Activated T-helper 17 cell treated with anti-CD3 and anti-CD28 coated beads, Interleukin-2, amount 50 U/mL, for 72 hours (primary cell): ENCODE measurements around the gene OPN1MW. TPM values are rescaled to one million over a fixed set of nuclear protein-coding genes. Genes with fewer than 3 reads are reported as not detected.
A peak's percentile ranks its signal among the peaks of the same experiment; 100 is the strongest.
"Not testable (repeated sequence)": the region's sequence is repeated elsewhere in the genome, so short reads cannot be mapped to it uniquely, and the experiment has no call there.

Experiments used
- ATAC-seq: fragments of 150-1000 bp; cut with Tn5 transposase; replicated peaks from 2 replicates; pipeline ENCODE4 v1.10.0; 2021; ENCODE audit warnings: mild to moderate bottlenecking, moderate library complexity
- H3K27ac Mint-ChIP-seq: one replicate; pipeline ENCODE4 v1.8.0; 2022; ENCODE audit warnings: mixed read lengths
- H3K27me3 Mint-ChIP-seq: one replicate; pipeline ENCODE4 v1.8.0; 2022; ENCODE audit warnings: mixed read lengths
- H3K36me3 Mint-ChIP-seq: one replicate; pipeline ENCODE4 v1.8.0; 2022; ENCODE audit warnings: low read depth, mild to moderate bottlenecking, mixed read lengths
- H3K4me1 Mint-ChIP-seq: one replicate; pipeline ENCODE4 v1.8.0; 2022; ENCODE audit warnings: mixed read lengths
- H3K4me3 Mint-ChIP-seq: one replicate; pipeline ENCODE4 v1.8.0; 2022; ENCODE audit warnings: mild to moderate bottlenecking, mixed read lengths
- H3K9me3 Mint-ChIP-seq: one replicate; pipeline ENCODE4 v1.8.0; 2022; ENCODE audit warnings: mixed read lengths
- total RNA-seq, 2 donors: library from RNA; stranded (reverse); gene quantifications; one replicate each; pipeline ENCODE4 v1.2.3, GENCODE V29; 2022

The OPN1MW gene
- total RNA-seq, result not detected

- H3K27ac Mint-ChIP-seq, H3K4me1 Mint-ChIP-seq, H3K4me3 Mint-ChIP-seq, H3K36me3 Mint-ChIP-seq, ATAC-seq, H3K9me3 Mint-ChIP-seq, H3K27me3 Mint-ChIP-seq: not testable (repeated sequence)
Observed at GRCh38 chrX:154182296-154182695, at the start of gene OPN1MW. OPN1MW (plus strand) TSS chrX:154182596; CDS start chrX:154182678, 82 bp downstream.

GRCh38 chrX:154135458-154136229 is 46.8 kb upstream of the OPN1MW start:
- Mint-ChIP-seq H3K9me3 (no peaks in the 10 kb centered on the region), H3K27ac (peak overlapping the region; percentile 80), H3K36me3 (no peaks in the 10 kb centered on the region), H3K4me3 (peak overlapping the region; percentile 78), H3K4me1 (peaks cover 8% of the 10 kb centered on the region), H3K27me3 (no peaks in the 10 kb centered on the region)
- ATAC-seq, result peak; percentile 87

- Mint-ChIP-seq H3K4me1 (peaks cover 8% of the 10 kb centered on the region), H3K4me3 (peak overlapping the region; percentile 78), H3K36me3 (no peaks in the 10 kb centered on the region), H3K27me3 (no peaks in the 10 kb centered on the region), H3K27ac (peak overlapping the region; percentile 80), H3K9me3 (no peaks in the 10 kb centered on the region)
- peak; percentile 78 for ATAC-seq
Observed at GRCh38 chrX:154136627-154137161, 45.7 kb upstream of the OPN1MW start.

GRCh38 chrX:154138857-154139256 is 43.5 kb upstream of the OPN1MW start:
- Mint-ChIP-seq H3K36me3 (no peaks in the 10 kb centered on the region), H3K27me3 (no peaks in the 10 kb centered on the region), H3K27ac (no peak overlapping the region), H3K4me1 (peaks cover 8% of the 10 kb centered on the region), H3K9me3 (no peaks in the 10 kb centered on the region), H3K4me3 (no peak overlapping the region)
- no peak for ATAC-seq

GRCh38 chrX:154140206-154140605 is 42.2 kb upstream of the OPN1MW start:
- no peak for ATAC-seq
- Mint-ChIP-seq H3K36me3 (no peaks in the 10 kb centered on the region), H3K27ac (no peak overlapping the region), H3K4me3 (no peak overlapping the region), H3K4me1 (peaks cover 8% of the 10 kb centered on the region), H3K9me3 (no peaks in the 10 kb centered on the region), H3K27me3 (no peaks in the 10 kb centered on the region)

- H3K36me3 Mint-ChIP-seq, result no peaks in the 10 kb centered on the region
- H3K4me3 Mint-ChIP-seq, result no peak overlapping the region
- no peaks in the 10 kb centered on the region for H3K9me3 Mint-ChIP-seq
- peaks cover 4% of the 10 kb centered on the region for H3K4me1 Mint-ChIP-seq
- no peak for ATAC-seq
- H3K27me3 Mint-ChIP-seq, result no peaks in the 10 kb centered on the region
- H3K27ac Mint-ChIP-seq, result no peak overlapping the region
Observed at GRCh38 chrX:154140742-154141141, 41.7 kb upstream of the OPN1MW start.

GRCh38 chrX:154142386-154142785 is 40.0 kb upstream of the OPN1MW start:
- no peaks in the 10 kb centered on the region for H3K4me1 Mint-ChIP-seq
- H3K27ac Mint-ChIP-seq, result no peak overlapping the region
- no peaks in the 10 kb centered on the region for H3K27me3 Mint-ChIP-seq
- ATAC-seq, result no peak
- no peaks in the 10 kb centered on the region for H3K9me3 Mint-ChIP-seq
- H3K36me3 Mint-ChIP-seq, result no peaks in the 10 kb centered on the region
- no peak overlapping the region for H3K4me3 Mint-ChIP-seq

GRCh38 chrX:154142950-154143745 is 39.2 kb upstream of the OPN1MW start:
- no peak overlapping the region for H3K27ac Mint-ChIP-seq
- no peaks in the 10 kb centered on the region for H3K36me3 Mint-ChIP-seq
- H3K4me3 Mint-ChIP-seq, result no peak overlapping the region
- H3K4me1 Mint-ChIP-seq, result no peaks in the 10 kb centered on the region
- no peaks in the 10 kb centered on the region for H3K9me3 Mint-ChIP-seq
- no peak for ATAC-seq
- H3K27me3 Mint-ChIP-seq, result no peaks in the 10 kb centered on the region

- not testable (repeated sequence) for H3K27me3 Mint-ChIP-seq, H3K36me3 Mint-ChIP-seq, H3K4me1 Mint-ChIP-seq, H3K9me3 Mint-ChIP-seq, H3K4me3 Mint-ChIP-seq, ATAC-seq, H3K27ac Mint-ChIP-seq
Observed at GRCh38 chrX:154144010-154144409, 38.4 kb upstream of the OPN1MW start, which contains the start of gene OPN1LW. OPN1LW (plus strand) TSS chrX:154144243; CDS start chrX:154144284, 41 bp downstream.

GRCh38 chrX:154151030-154151429 is 31.4 kb upstream of the OPN1MW start:
- H3K4me1 Mint-ChIP-seq, H3K27me3 Mint-ChIP-seq, H3K9me3 Mint-ChIP-seq, H3K4me3 Mint-ChIP-seq, H3K27ac Mint-ChIP-seq, H3K36me3 Mint-ChIP-seq, ATAC-seq: not testable (repeated sequence)

GRCh38 chrX:154156221-154156620 is 26.2 kb upstream of the OPN1MW start:
- H3K27ac Mint-ChIP-seq, H3K4me1 Mint-ChIP-seq, ATAC-seq, H3K27me3 Mint-ChIP-seq, H3K36me3 Mint-ChIP-seq, H3K4me3 Mint-ChIP-seq, H3K9me3 Mint-ChIP-seq: not testable (repeated sequence)

- H3K4me1 Mint-ChIP-seq, H3K9me3 Mint-ChIP-seq, H3K27ac Mint-ChIP-seq, ATAC-seq, H3K4me3 Mint-ChIP-seq, H3K36me3 Mint-ChIP-seq, H3K27me3 Mint-ChIP-seq: not testable (repeated sequence)
Observed at GRCh38 chrX:154157207-154157606, 25.2 kb upstream of the OPN1MW start.

GRCh38 chrX:154159345-154159744 is 23.1 kb upstream of the OPN1MW start:
- H3K36me3 Mint-ChIP-seq, H3K4me3 Mint-ChIP-seq, H3K9me3 Mint-ChIP-seq, ATAC-seq, H3K27me3 Mint-ChIP-seq, H3K4me1 Mint-ChIP-seq, H3K27ac Mint-ChIP-seq: not testable (repeated sequence)

GRCh38 chrX:154164902-154165301 is 17.5 kb upstream of the OPN1MW start:
- H3K27me3 Mint-ChIP-seq, H3K36me3 Mint-ChIP-seq, ATAC-seq, H3K9me3 Mint-ChIP-seq, H3K4me3 Mint-ChIP-seq, H3K27ac Mint-ChIP-seq, H3K4me1 Mint-ChIP-seq: not testable (repeated sequence)

- H3K9me3 Mint-ChIP-seq, H3K4me1 Mint-ChIP-seq, H3K36me3 Mint-ChIP-seq, ATAC-seq, H3K27me3 Mint-ChIP-seq, H3K27ac Mint-ChIP-seq, H3K4me3 Mint-ChIP-seq: not testable (repeated sequence)
Observed at GRCh38 chrX:154168384-154168783, 14.0 kb upstream of the OPN1MW start.
